HG03378 (cell line): ENCODE data around the gene UBE2O.

Source experiments
- ATAC-seq: cut with Tn5 transposase; IDR thresholded peaks from one replicate; pipeline ENCODE4 v1.9.1; 2021; ENCODE audit warnings: mild to moderate bottlenecking, moderate library complexity; ENCODE audit not compliant: unreplicated experiment

UBE2O gene

GRCh38 chr17:76452660-76453430, at the start of gene UBE2O:
UBE2O (minus strand) TSS chr17:76453152; CDS start chr17:76453141, 11 bp downstream.
- ATAC-seq, result no peak

- no peak for ATAC-seq
Observed at GRCh38 chr17:76501827-76502307, 48.9 kb upstream of the UBE2O start.

- ATAC-seq, result no peak
Observed at GRCh38 chr17:76501018-76501826, 48.3 kb upstream of the UBE2O start, which contains the start of gene RHBDF2. RHBDF2 (minus strand) TSS chr17:76501423; CDS start chr17:76481524, 19,899 bp downstream.

GRCh38 chr17:76500747-76501017, 47.7 kb upstream of the UBE2O start:
- ATAC-seq, result no peak

GRCh38 chr17:76500074-76500746, 47.3 kb upstream of the UBE2O start:
- ATAC-seq, result no peak

- no peak for ATAC-seq
Observed at GRCh38 chr17:76499267-76499667, 46.3 kb upstream of the UBE2O start.

GRCh38 chr17:76498876-76499251, 45.9 kb upstream of the UBE2O start:
- ATAC-seq, result no peak

GRCh38 chr17:76497979-76498875, 45.3 kb upstream of the UBE2O start:
- ATAC-seq, result no peak

- ATAC-seq, result no peak
Observed at GRCh38 chr17:76497699-76497978, 44.7 kb upstream of the UBE2O start.

GRCh38 chr17:76496464-76496863, 43.5 kb upstream of the UBE2O start:
- ATAC-seq, result no peak

GRCh38 chr17:76495663-76496400, 42.9 kb upstream of the UBE2O start:
- no peak for ATAC-seq

- ATAC-seq, result no peak
Observed at GRCh38 chr17:76493505-76494167, 40.7 kb upstream of the UBE2O start.

- ATAC-seq, result no peak
Observed at GRCh38 chr17:76492989-76493501, 40.1 kb upstream of the UBE2O start.

GRCh38 chr17:76492123-76492988, 39.4 kb upstream of the UBE2O start:
- no peak for ATAC-seq

- ATAC-seq, result no peak
Observed at GRCh38 chr17:76491271-76492122, 38.5 kb upstream of the UBE2O start.

GRCh38 chr17:76490112-76490710, 37.3 kb upstream of the UBE2O start:
- no peak for ATAC-seq
